Endothelial cell of umbilical vein (primary cell): ENCODE results near the gene ASNS.
"Not testable (repeated sequence)": the region's sequence is repeated elsewhere in the genome, so short reads cannot be mapped to it uniquely, and the experiment has no call there.

Experiments
- CTCF ChIP-seq, 2 donors: IDR thresholded peaks; 1 replicate in 1 of 2; 2 replicates in 1 of 2; pipeline ENCODE4 v1.5.1; 2011; ENCODE audit warnings: low read length in 2 of 2, mild to moderate bottlenecking in 2 of 2, moderate library complexity in 2 of 2, control low read depth in 1 of 2, inconsistent platforms in 1 of 2, low read depth in 1 of 2; ENCODE audit not compliant: insufficient read depth in 1 of 2; ENCODE audit errors: extremely low read depth in 1 of 2
- EZH2 ChIP-seq: IDR thresholded peaks from 2 replicates; pipeline ENCODE4 v1.6.1; 2012; ENCODE audit warnings: borderline replicate concordance, low read depth, mild to moderate bottlenecking, moderate library complexity, low read length, inconsistent platforms; ENCODE audit not compliant: severe bottlenecking
- FOS ChIP-seq: IDR thresholded peaks from 2 replicates; pipeline ENCODE4 v1.6.1; 2011; ENCODE audit warnings: mild to moderate bottlenecking, low read length, moderate library complexity, borderline replicate concordance; ENCODE audit not compliant: insufficient read depth
- POLR2A ChIP-seq: IDR thresholded peaks from 2 replicates; pipeline ENCODE4 v1.6.1; 2012; ENCODE audit warnings: low read depth, mild to moderate bottlenecking, control low read depth, low read length
- POLR2AphosphoS5 ChIP-seq: IDR thresholded peaks from 2 replicates; pipeline ENCODE4 v1.6.1; 2012; ENCODE audit warnings: low read depth, mild to moderate bottlenecking, control low read depth, low read length, moderate library complexity; ENCODE audit not compliant: insufficient read depth
- TF ChIP-seq, protein P1 (sequence below): IDR thresholded peaks from 2 replicates; pipeline ENCODE4 v1.6.1; 2011; ENCODE audit not compliant: insufficient read depth, insufficient read length

DNA sequence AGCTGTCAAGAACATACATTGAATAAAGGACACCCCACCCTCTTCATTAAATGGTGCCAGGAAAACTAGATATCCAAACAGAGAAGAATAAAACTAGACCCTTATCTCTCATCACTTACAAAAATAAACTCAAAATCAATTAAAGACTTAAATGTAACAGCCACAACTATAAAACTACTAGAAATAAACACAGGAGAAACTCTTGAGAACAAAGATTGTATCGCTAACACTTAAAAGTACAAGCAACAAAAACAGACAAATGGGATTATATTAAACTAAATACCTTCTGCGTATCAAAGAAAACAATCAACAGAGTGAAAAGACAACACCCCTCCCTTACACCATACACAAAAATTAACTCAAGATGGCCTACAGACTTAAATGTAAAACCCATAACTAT is 24.7 kb upstream of the ASNS start:
- TF ChIP-seq POLR2A; CTCF (IDR thresholded peaks at IDR 0.05; ENCODE audit: extremely low read depth in 1 of 2, insufficient read depth in 1 of 2, low read depth in 1 of 2, low read length in 2 of 2); EZH2; FOS; POLR2AphosphoS5: not testable (repeated sequence)
- TF ChIP-seq, protein P1, sequence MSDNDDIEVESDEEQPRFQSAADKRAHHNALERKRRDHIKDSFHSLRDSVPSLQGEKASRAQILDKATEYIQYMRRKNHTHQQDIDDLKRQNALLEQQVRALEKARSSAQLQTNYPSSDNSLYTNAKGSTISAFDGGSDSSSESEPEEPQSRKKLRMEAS = not testable (repeated sequence)
